ENCODE results near the gene ALMS1.

DNA sequence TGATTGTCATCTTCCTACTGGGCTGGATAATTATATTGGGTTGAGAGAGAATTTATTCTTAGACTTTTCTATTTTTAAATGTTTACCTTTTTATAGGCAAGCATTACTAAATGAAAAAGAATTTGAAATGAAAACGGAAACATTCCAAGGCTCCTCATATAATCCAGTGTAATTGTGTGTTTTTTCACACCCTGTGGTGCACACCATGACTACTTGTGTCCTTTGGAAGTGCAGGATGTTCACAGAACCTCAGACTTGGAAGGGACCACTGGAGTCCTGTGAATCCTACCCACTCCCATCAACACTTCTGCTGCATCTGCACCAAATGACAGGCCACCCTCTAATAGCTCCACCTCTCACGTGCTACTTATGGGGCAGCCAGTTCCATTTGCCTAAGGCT, 208.6 kb downstream of the ALMS1 start:
- TF ChIP-seq, protein P1, sequence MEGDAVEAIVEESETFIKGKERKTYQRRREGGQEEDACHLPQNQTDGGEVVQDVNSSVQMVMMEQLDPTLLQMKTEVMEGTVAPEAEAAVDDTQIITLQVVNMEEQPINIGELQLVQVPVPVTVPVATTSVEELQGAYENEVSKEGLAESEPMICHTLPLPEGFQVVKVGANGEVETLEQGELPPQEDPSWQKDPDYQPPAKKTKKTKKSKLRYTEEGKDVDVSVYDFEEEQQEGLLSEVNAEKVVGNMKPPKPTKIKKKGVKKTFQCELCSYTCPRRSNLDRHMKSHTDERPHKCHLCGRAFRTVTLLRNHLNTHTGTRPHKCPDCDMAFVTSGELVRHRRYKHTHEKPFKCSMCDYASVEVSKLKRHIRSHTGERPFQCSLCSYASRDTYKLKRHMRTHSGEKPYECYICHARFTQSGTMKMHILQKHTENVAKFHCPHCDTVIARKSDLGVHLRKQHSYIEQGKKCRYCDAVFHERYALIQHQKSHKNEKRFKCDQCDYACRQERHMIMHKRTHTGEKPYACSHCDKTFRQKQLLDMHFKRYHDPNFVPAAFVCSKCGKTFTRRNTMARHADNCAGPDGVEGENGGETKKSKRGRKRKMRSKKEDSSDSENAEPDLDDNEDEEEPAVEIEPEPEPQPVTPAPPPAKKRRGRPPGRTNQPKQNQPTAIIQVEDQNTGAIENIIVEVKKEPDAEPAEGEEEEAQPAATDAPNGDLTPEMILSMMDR (conservative IDR thresholded peaks at IDR 0.05; ENCODE audit: low read depth, low read length): no peak
- TF ChIP-seq BHLHE40 (IDR thresholded peaks at IDR 0.05; ENCODE audit: low read depth, low read length): no peak
- TF ChIP-seq CHD1 (IDR thresholded peaks at IDR 0.05; ENCODE audit: low read depth, low read length): no peak
- no peak for TF ChIP-seq RFX5 (IDR thresholded peaks at IDR 0.05; ENCODE audit: low read depth, low read length)
- no peak for TF ChIP-seq POLR2A (IDR thresholded peaks at IDR 0.05; ENCODE audit: low read depth, low read length)
- no peak for TF ChIP-seq CEBPB (IDR thresholded peaks at IDR 0.05; ENCODE audit: low read depth, low read length)

Data from IMR-90 (cell line).